ENCODE data around the gene COPG1.

Gene COPG1

GRCh38 chr3:129314386-129315222 is 65.2 kb downstream of the COPG1 start:
- peak; percentile 86 for DNase-seq

DNA sequence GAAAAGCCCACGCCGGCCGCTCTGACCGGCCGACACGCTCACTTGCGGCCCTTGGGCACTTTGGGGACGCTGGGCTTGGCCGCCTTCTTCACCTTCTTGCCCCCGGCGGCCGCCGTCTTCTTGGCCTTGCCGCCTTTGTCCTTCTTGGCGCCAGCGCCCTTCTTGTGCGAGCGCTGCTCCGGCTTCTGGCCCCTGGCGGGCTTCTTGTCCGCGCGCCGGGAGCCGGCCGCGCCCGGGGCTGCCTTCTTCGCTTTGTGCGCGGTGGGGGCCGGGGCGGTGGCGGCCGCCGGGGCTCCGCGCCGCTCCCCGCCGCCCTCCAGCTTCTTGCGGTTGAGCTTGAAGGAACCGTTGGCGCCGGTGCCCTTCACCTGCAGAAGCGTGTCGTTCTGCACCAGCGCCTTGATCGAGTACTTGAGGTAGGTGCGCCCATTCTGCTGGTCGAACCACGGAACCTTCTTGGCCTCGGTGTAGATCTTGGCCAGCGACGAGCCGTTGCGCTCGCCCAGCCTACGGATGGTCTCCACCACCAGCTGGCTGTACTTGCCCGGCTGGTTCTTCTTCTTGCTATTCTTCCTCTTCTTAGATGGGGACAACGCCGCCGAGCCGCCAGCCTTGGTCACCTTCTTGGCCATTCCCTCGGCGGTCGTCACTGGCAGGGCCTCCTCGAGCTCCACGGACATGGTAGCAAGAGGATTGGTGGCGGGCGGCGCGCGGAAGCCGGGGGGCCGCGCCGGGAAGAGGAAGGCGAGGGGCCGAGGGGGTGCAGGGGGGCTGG is 66.0 kb downstream of the COPG1 start:
- DNase-seq: peak; percentile 47

DNA sequence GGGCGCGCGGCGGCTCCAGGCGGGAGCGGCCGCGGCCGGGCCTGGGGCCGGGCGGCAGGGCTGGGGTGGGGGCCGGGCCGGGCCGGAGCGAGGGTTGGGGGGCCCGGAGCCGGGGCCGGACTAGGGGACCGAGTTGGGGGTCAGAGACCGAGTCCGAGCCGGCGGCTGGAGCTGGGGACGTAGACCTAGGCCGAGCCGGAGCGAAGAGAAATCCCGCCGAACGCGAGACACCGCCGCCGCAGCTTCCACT is 66.5 kb downstream of the COPG1 start:
- no peak for DNase-seq

DNA sequence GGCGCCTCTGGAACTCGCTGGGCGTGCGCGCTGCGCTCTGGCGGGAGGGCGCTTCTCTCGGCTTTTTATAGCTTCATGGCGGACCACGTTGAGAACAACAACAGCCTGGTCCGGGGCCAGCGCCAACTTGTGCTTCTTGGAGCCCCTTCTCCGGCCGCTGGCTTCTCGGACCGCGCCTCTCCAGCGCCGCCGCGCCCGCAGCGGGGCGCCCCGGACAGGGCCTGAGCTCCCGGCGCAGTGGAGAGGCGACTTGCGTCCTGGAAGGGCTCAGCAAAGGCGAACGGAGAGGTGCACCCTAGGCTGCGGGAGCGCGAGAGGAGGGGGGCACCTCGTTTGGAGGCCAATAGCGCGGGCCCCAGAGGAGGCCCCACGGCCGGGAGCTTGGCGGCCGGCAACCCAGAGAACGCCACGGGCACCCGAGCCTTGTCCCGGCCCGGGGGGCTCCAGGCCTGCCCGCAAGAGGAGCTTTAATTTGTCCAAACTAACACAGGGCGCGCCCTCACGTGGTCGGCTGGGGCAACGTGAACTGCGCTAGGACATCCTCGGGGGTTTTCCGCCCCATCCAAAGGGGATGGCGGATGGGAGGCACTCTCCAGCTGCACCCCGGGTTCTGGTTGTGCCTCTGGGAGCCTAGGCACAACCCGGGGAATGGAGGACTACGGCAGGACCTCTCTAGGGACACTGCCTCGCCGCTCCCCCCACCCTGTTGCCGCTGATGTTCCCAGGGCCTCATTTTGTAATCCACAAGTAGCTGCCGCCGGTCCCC is 67.0 kb downstream of the COPG1 start:
- DNase-seq: peak; percentile 90

- no peak for DNase-seq
These were observed 67.8 kb downstream of the COPG1 start for GRCh38 chr3:129317014-129317771.

DNA sequence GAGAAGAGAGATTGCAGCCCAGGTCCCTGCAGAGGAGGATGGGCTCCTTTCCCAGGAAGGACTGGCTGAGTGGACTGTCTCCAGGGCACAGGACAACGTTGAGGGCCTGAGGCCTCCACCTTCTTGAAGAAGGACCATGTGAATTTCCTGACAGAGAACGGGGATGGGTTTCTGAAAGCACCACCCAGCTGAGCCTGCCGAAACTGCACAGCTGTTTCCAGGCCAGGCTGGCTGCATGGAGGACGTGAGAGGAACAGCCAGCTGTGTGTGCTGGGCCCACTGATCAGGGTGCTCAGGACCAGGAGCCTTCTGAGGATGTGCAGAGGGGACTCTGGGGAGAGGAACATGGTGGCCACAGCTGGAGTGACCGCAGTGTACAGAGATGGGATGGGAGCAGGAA is 68.4 kb downstream of the COPG1 start:
- no peak for DNase-seq

DNA sequence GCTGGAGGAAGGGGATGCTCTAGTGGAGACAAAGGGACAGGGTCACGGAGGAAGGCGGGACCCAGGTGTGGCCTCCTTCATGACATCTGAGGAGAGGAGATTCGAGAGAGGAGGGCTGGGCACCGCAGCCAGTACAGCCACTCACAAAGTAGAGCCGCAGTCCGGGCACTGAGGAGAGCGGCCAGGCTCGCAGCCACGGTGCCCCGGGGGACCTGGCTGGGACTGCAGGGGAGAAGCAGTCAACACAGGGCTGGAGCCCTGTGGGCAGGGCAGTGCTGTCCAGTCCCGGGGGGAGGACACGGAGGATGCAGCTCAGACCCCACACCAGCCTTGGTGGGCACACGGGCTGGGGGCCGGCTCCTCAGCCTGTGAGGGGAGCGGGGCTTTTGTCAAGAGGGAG is 69.5 kb downstream of the COPG1 start:
- DNase-seq: no peak

GRCh38 chr3:129320261-129320660 is 70.9 kb downstream of the COPG1 start:
- no peak for DNase-seq

DNA sequence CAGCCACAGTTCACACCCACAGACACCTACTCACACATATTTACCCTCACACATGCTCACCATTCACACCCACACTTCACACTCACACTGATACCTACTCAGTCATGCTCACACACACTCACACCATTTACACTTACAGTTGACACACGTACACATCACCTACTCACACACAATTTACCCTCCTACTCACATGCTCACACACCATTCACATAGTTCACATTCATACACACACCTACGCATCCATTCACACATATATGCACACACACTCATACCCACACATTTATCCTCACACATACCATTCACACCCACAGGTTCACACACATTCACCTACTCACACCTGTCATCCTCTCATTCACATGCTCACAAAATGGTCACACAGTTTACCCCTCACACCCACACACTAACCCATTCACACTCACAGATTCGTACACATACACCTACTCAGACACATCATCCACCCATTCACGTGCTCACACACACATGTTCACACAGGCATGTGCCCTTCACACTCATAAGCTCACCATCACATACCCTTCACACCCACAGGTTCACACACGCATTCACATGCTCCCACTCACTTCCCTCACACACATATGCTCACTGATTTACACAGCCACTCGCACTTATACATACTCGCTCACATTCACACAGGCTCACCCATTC is 71.5 kb downstream of the COPG1 start:
- no peak for DNase-seq

DNA sequence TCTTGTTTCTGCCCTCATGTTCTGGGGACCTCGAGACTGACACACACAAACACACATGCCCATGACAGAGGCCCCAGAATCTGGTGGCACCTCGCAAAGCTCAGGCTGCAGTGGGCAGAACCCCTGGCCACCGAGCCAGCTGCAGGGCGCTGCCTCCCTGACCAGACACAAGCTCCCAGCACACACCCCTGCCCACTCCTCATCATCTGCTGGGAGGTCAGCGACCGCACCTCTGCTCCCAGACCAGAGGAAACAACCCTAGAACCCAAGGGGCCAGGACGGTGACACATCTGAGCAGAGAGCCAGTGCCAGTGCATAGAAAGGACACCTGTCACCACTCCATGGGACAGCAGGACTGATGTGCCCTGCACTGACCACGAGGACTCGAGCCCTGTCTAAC is 72.5 kb downstream of the COPG1 start:
- no peak for DNase-seq

- DNase-seq: no peak
These were observed 74.4 kb downstream of the COPG1 start for GRCh38 chr3:129323651-129324294.

DNA sequence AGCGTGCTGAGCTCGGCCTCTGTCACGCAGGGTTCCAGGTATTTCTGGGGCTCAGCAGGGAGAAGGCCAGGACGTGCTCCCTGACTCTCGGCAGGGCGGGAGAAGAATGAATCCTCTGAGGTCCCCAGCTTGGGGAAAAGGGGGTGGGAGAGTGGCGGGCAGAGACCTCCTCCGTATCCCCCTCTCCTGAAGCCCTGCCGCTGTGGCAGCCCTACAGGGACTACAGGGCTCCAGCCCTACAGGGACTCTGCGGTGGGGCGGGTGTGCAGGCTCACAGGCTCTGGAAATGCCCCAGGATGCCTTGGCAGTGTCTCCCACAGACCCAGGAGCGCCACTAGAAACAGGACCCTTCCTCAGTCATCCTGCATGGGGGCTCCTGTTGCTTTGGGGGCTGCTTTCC is 75.4 kb downstream of the COPG1 start:
- no peak for DNase-seq

DNA sequence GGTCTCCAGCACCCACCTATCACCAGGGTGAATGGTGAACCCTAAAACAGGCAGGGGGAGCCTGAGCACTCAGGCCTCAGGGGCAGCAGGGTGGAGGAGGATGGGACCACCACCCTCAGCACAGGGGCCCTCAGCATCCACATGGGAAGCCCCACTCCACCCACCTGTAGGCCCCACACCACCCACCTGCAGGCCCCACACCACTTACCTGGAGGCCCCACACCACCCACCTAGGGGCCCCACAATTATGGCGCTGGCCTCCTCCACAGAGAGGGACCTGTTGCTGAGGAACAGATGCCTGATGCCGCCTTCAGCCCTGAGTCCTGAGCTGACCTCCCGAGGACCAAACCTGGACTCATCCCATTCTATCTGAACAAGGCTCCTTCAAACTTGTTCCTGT is 76.0 kb downstream of the COPG1 start:
- DNase-seq: no peak

DNA sequence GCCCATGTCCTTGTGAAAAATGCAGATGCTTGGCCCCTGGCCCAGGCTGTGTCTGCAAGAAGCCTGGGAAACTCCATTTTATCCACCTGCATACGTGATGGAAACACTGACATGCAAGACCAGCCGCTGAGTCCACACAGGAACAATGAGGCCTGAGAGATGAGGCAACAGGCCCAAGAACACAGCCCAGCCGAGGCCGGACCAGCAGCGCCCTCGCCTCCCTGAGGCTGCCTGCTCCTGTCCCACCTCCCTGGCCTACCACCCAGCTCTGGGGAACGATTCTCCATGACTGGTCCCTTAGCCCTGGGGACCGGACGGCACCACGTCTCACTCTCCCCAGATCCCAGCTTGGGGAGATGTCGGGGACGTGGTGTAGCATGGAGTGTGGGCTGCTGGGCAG is 76.7 kb downstream of the COPG1 start:
- DNase-seq: no peak

DNA sequence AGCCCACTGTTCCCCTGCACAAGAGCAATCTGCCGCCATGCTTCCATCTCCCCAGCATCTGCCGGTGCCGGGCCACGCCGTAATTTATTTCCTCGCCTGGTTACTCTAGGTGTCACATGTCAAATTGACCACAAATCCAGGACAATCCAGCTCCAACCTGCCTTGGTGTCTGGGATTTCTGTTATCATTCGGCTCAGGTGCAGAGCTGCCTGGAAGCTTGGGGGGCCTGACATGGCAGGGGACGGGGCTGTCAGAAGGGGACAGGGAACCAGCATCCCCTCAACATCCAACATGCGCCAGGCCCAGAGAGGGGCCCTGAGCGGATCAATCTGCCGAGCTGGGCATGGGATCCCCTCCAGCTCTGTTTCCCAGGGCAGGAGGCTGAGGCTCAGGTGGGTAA is 77.2 kb downstream of the COPG1 start:
- no peak for DNase-seq

Measured in OCI-M1 (cell line).